Activated T-cell treated with anti-CD3 and anti-CD28 coated beads, Interleukin-2, amount 50 U/mL, for 24 hours (primary cell): ENCODE measurements around the gene NUP58.

Experiments
- DNase-seq: peaks from one replicate; pipeline ENCODE4 v3.0.0-alpha.2; 2020
- H3K27ac Mint-ChIP-seq: 2 replicates; pipeline ENCODE4 v1.8.0; 2020; ENCODE audit warnings: mild to moderate bottlenecking, mixed read lengths
- H3K27me3 Mint-ChIP-seq: 2 replicates; pipeline ENCODE4 v1.8.0; 2020; ENCODE audit warnings: mixed read lengths
- H3K36me3 Mint-ChIP-seq: 2 replicates; pipeline ENCODE4 v1.8.0; 2020; ENCODE audit warnings: low read depth, mixed read lengths
- H3K4me1 Mint-ChIP-seq: 2 replicates; pipeline ENCODE4 v1.8.0; 2020; ENCODE audit warnings: low read depth, mixed read lengths
- H3K4me3 Mint-ChIP-seq: 2 replicates; pipeline ENCODE4 v1.8.0; 2020; ENCODE audit warnings: mild to moderate bottlenecking, moderate library complexity, mixed read lengths
- H3K9me3 Mint-ChIP-seq: 2 replicates; pipeline ENCODE4 v1.8.0; 2020; ENCODE audit warnings: mixed read lengths

NUP58 gene

GRCh38 chr13:25375727-25376358 is 74.4 kb downstream of the NUP58 start:
- H3K4me1 Mint-ChIP-seq = peaks cover 8% of the 10 kb centered on the region
- H3K36me3 Mint-ChIP-seq = no peaks in the 10 kb centered on the region
- H3K27me3 Mint-ChIP-seq = peaks cover 47% of the 10 kb centered on the region
- H3K4me3 Mint-ChIP-seq = no peak overlapping the region
- H3K27ac Mint-ChIP-seq = no peak overlapping the region
- no peak for DNase-seq
- no peaks in the 10 kb centered on the region for H3K9me3 Mint-ChIP-seq

- Mint-ChIP-seq H3K36me3 (no peaks in the 10 kb centered on the region), H3K27me3 (peaks cover 44% of the 10 kb centered on the region), H3K27ac (no peak overlapping the region), H3K4me1 (peaks cover 3% of the 10 kb centered on the region), H3K9me3 (no peaks in the 10 kb centered on the region), H3K4me3 (no peak overlapping the region)
- DNase-seq = no peak
These were observed 76.0 kb downstream of the NUP58 start for GRCh38 chr13:25377244-25377962.

GRCh38 chr13:25378528-25378927 is 77.1 kb downstream of the NUP58 start:
- H3K27ac Mint-ChIP-seq = no peak overlapping the region
- H3K4me1 Mint-ChIP-seq = no peaks in the 10 kb centered on the region
- peaks cover 39% of the 10 kb centered on the region for H3K27me3 Mint-ChIP-seq
- H3K4me3 Mint-ChIP-seq = no peak overlapping the region
- no peaks in the 10 kb centered on the region for H3K36me3 Mint-ChIP-seq
- no peak for DNase-seq
- H3K9me3 Mint-ChIP-seq = no peaks in the 10 kb centered on the region

GRCh38 chr13:25379011-25379410 is 77.6 kb downstream of the NUP58 start:
- H3K4me1 Mint-ChIP-seq = no peaks in the 10 kb centered on the region
- no peak overlapping the region for H3K27ac Mint-ChIP-seq
- no peak for DNase-seq
- peaks cover 35% of the 10 kb centered on the region for H3K27me3 Mint-ChIP-seq
- H3K4me3 Mint-ChIP-seq = no peak overlapping the region
- no peaks in the 10 kb centered on the region for H3K36me3 Mint-ChIP-seq
- H3K9me3 Mint-ChIP-seq = no peaks in the 10 kb centered on the region

GRCh38 chr13:25380082-25380481 is 78.7 kb downstream of the NUP58 start:
- peaks cover 26% of the 10 kb centered on the region for H3K27me3 Mint-ChIP-seq
- H3K36me3 Mint-ChIP-seq = no peaks in the 10 kb centered on the region
- H3K4me3 Mint-ChIP-seq = no peak overlapping the region
- DNase-seq = no peak
- H3K9me3 Mint-ChIP-seq = no peaks in the 10 kb centered on the region
- H3K4me1 Mint-ChIP-seq = no peaks in the 10 kb centered on the region
- no peak overlapping the region for H3K27ac Mint-ChIP-seq

GRCh38 chr13:25380741-25381324 is 79.4 kb downstream of the NUP58 start:
- no peak overlapping the region for H3K4me3 Mint-ChIP-seq
- peaks cover 21% of the 10 kb centered on the region for H3K27me3 Mint-ChIP-seq
- H3K4me1 Mint-ChIP-seq = no peaks in the 10 kb centered on the region
- H3K36me3 Mint-ChIP-seq = no peaks in the 10 kb centered on the region
- DNase-seq = no peak
- no peak overlapping the region for H3K27ac Mint-ChIP-seq
- H3K9me3 Mint-ChIP-seq = no peaks in the 10 kb centered on the region

- no peak overlapping the region for H3K4me3 Mint-ChIP-seq
- no peaks in the 10 kb centered on the region for H3K4me1 Mint-ChIP-seq
- H3K9me3 Mint-ChIP-seq = no peaks in the 10 kb centered on the region
- no peak overlapping the region for H3K27ac Mint-ChIP-seq
- peaks cover 39% of the 10 kb centered on the region for H3K27me3 Mint-ChIP-seq
- DNase-seq = no peak
- no peaks in the 10 kb centered on the region for H3K36me3 Mint-ChIP-seq
These were observed 83.5 kb downstream of the NUP58 start for GRCh38 chr13:25384758-25385410.

GRCh38 chr13:25391932-25392331 is 90.5 kb downstream of the NUP58 start:
- H3K4me3 Mint-ChIP-seq = no peak overlapping the region
- DNase-seq = no peak
- H3K27ac Mint-ChIP-seq = no peak overlapping the region
- H3K4me1 Mint-ChIP-seq = no peaks in the 10 kb centered on the region
- no peaks in the 10 kb centered on the region for H3K9me3 Mint-ChIP-seq
- peaks cover 26% of the 10 kb centered on the region for H3K27me3 Mint-ChIP-seq
- H3K36me3 Mint-ChIP-seq = no peaks in the 10 kb centered on the region
